Activated CD4-positive, CD25-positive, alpha-beta regulatory T cell treated with anti-CD3 and anti-CD28 coated beads, Interleukin-2, amount 50 U/mL, for 72 hours (primary cell): Measurements from ENCODE around the gene XCL2.
A peak's percentile ranks its signal among the peaks of the same experiment; 100 is the strongest.

ENCODE experiments used
- DNase-seq: peaks from one replicate; pipeline ENCODE4 v3.0.0; 2021

The XCL2 gene

GRCh38 chr1:168512864-168513595 is 30.8 kb downstream of the XCL2 start:
- DNase-seq = peak; percentile 31

- no peak for DNase-seq
Observed at GRCh38 chr1:168509875-168510791, 33.7 kb downstream of the XCL2 start.

- no peak for DNase-seq
Observed at GRCh38 chr1:168509210-168509609, 34.6 kb downstream of the XCL2 start.

- no peak for DNase-seq
Observed at GRCh38 chr1:168507828-168508227, 36.0 kb downstream of the XCL2 start.

- no peak for DNase-seq
Observed at GRCh38 chr1:168507231-168507630, 36.6 kb downstream of the XCL2 start.

DNA sequence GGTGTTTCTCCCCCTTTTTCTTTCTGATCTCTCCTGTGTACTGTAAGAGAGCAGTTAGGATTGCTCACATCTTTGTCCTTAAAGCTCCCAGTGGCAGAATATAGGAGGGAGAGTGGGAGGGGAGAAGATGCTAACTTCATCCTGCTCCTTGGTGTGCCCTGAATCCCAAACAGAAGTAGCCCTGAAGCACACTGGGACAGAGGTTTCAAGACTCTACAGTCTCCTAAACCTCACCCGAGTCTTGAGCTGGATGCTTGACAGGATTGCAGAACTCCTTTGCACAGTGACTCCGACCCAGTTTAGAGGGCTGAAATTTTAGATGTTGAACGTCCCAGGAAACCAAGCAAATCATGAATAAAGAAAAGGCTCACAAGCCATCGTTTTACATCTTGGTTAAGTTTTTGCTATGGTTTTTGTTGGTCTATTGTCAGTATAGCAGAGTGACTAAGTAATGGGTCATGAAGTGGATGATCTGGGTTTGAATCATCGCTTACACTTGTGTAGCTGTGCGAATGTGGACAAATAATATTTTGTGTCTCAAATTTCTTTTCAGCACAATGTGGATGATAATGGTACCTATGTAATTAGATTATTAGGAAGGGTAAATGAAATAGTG is 37.5 kb downstream of the XCL2 start:
- DNase-seq = no peak

GRCh38 chr1:168505006-168505405 is 38.8 kb downstream of the XCL2 start:
- no peak for DNase-seq

- no peak for DNase-seq
Observed at GRCh38 chr1:168504064-168504837, 39.5 kb downstream of the XCL2 start.

- DNase-seq = no peak
Observed at GRCh38 chr1:168499688-168500049, 44.1 kb downstream of the XCL2 start.

DNA sequence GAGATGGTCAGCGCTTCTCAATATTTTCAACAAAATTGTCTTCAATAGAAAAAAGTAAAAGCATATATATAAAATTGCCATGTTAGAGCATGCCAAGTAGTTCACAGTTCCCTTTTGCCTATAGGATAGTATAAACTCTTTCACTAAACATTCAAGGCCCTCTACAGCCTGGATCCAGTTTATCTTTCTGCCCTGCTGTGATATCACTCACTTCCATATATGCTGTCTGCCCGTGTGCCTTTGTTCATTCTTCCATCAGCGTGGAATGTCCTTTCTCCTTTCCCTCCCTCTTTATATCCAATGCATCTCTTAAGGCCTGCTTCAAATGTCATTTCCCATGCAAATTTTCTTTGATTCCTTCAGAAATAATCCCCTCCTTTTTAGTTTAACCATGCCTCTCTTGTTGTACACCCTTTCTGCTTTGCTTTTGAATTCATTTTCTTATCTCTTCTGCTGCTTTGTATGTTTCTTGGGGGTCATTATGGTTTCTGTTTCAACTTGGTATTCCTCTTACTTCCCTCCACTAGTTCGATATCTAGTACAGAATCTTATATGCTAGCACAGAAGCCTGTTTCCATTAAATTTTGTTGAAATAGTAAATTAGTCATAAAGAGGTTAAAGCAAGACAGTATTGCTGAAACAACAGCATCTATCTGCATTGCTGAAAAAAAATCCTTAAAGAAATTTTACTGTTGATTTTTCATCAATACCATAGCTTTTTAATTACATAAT is 44.7 kb downstream of the XCL2 start:
- DNase-seq = no peak

DNA sequence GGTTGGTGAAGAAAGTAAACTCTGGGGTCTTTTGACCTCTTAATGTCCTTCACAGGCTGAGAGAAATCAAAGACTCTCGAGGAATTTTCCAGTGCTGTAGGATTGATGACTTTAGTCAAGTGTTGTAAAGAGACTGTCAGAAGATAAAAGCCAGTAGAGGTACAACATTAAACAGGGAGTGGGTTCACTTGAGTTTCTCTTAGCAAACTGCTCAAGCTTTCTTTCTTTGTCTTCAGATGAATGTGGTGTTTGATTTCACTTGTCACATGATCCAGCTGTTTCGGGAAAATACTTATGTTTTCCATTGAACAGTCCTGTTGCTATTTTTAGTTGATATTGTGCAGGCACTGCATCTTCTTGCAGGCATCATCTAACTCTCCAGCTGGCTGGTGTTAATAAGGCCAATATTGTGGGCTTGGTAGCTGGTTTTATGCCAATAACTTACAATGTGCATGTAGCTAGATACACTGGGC is 45.6 kb downstream of the XCL2 start:
- no peak for DNase-seq

DNA sequence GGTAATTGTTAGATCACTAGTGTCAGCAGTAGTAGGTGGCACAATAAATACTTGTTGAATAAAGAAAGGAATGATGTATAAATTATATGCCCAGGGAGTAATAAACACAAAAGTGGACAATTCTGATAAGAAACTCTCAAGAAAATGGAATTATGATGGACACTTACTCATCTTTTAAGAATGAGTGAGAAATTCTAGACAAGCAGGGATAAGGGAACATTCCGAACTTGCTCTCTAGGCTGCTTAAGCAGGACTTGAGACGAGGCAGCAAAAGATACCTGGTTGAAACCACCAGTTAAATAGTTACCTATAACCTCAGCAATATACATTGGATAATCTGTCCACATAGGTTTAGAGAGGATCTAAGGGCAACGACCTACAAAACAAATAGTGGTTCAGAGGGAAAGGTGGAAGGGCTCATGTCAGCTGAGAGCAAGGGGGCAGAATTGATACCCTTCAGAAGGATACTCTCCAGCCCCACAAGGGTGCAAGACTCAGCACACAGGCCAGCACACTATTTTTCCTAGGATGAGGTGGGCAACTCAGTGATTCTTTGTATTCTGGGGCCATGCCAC is 46.3 kb downstream of the XCL2 start:
- DNase-seq = no peak

GRCh38 chr1:168491527-168492164 is 52.2 kb downstream of the XCL2 start:
- no peak for DNase-seq
